Omental fat pad (tissue), 4 donors: ENCODE measurements around the gene RASGEF1C. TPM values are rescaled to one million over a fixed set of nuclear protein-coding genes. Genes with fewer than 3 reads are reported as not detected.

Experiments used
- ATAC-seq: fragments of 150-250 bp; one replicate; pipeline ENCODE4 v1.9.1; 2016; ENCODE audit warnings: mild to moderate bottlenecking, moderate library complexity; ENCODE audit not compliant: low FRiP score
- DNase-seq: peaks from one replicate; pipeline ENCODE4 v3.0.0-alpha.2; 2019; ENCODE audit warnings: low spot score
- total RNA-seq, 4 donors: library from RNA; depleted of rRNA; stranded (reverse); fragments of >200 nt; gene quantifications; one replicate each; pipeline ENCODE4 v1.1.0, GENCODE V29; 2016
- TF ChIP-seq, protein P1 (sequence below), 3 donors: fragments of 450-650 bp; IDR thresholded peaks; one replicate each; pipeline ENCODE4 v1.5.1; 2016 to 2017; ENCODE audit warnings: antibody characterized with exemption in 3 of 3, mild to moderate bottlenecking in 3 of 3, moderate library complexity in 2 of 3

The RASGEF1C gene
- total RNA-seq, 4 donors from 2014 or later = 0.37 to 8.5 TPM; not detected in 2

DNA sequence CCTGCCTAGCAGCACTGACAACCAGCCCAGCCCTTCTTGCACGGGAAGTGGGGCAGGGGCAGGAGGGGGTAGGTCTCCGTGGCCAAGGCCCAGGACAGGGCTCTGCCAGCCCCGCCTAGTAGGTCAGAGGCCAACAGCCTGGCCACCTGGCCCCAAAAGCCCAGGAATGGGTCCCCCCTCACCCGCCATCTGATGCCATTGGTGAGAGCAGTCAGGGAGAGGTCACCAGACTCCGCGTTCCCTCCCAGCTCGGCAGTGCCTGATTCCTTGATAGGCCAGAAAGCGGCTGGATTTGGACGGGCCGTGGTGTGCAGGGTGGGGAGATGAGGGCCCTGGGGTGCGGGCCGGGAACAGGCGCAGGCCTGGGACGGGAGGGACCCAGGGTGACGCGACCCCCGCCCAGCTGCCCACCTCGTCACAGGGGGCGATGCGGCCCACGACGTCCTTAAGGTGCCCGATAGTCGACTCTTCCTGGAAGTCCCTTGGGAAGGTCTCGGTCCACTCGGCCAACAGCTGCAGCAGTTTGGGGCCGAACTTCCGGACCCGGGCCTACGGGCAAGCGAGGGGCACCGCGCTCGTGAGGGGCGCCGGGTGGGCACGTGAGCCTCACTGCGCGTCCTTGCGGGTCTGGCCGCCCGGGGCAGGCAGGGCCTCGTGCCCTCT lies 72.9 kb downstream of the RASGEF1C start:
- TF ChIP-seq, protein P1, sequence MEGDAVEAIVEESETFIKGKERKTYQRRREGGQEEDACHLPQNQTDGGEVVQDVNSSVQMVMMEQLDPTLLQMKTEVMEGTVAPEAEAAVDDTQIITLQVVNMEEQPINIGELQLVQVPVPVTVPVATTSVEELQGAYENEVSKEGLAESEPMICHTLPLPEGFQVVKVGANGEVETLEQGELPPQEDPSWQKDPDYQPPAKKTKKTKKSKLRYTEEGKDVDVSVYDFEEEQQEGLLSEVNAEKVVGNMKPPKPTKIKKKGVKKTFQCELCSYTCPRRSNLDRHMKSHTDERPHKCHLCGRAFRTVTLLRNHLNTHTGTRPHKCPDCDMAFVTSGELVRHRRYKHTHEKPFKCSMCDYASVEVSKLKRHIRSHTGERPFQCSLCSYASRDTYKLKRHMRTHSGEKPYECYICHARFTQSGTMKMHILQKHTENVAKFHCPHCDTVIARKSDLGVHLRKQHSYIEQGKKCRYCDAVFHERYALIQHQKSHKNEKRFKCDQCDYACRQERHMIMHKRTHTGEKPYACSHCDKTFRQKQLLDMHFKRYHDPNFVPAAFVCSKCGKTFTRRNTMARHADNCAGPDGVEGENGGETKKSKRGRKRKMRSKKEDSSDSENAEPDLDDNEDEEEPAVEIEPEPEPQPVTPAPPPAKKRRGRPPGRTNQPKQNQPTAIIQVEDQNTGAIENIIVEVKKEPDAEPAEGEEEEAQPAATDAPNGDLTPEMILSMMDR (IDR thresholded peaks at IDR 0.05) = no peak
- ATAC-seq (no peak), DNase-seq (peak; percentile 4)

DNA sequence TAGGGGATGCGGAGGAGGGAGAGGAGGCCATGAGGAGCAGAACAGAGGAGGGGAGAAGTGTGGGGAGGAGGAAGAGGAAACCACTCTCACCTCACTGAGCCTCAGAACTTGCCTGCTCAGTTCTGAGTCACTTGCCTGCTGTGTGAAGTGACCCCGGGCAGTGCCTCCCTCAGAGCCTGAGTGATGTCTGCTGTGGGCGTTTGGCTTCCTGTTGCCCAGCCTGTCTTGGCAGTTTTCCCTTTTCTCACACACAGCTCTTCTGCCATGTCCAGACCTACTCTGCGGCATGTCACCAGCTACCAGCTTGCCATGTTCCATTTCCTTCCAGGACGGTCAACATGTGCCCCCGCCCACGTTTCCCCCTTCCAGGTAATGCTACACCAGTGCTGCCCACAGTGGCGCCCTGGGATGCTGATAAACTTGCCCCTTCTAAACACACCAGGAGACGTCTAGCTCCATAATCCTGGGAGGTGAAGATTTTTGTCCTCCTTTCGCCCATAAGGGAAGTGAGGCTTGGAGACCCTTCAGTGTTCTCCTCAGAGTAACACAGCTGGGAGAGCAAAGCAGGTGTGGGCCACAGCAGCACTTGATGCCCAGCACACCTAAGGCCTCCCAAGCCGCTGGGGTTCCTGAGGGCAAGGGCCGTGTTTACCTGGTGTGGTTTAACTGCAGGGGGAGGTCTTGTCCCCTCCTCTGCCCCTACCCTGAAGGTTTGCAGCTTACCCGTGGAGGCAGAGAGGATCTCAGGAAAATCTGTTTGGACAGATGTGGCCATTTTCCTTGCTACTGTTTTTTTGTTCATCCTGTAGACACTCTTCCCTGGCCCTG lies 73.7 kb downstream of the RASGEF1C start:
- ATAC-seq = no peak
- DNase-seq = peak; percentile 10
- TF ChIP-seq, protein P1 (IDR thresholded peaks at IDR 0.05) = no peak

DNA sequence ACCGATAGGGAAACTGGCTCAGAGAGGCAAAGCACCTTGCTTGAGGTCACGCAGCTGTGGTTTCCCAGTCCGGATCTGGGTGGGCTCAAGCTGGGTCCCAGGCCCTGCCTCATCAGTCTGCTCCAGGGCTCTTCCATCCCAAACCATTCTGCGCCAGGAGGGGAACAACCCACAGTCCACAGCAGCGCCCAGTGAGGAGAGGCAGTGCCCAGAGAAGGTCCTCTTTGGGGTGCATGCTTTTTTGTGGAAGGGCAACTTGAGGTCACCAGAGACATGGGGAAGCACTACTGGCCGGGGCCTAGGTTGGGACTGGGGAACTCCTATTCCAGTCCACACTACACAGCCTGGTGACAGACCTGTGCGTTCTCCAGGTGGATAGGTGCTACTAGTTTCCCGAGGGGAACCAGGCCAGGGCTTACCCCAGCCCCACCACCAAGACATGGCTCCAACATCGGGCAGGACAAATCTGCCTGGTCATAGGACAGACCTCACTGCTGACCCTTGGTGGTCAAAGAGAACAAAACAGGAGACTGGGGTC lies 75.0 kb downstream of the RASGEF1C start:
- TF ChIP-seq, protein P1 (IDR thresholded peaks at IDR 0.05) = no peak
- no peak for ATAC-seq
- peak; percentile 5 for DNase-seq

DNA sequence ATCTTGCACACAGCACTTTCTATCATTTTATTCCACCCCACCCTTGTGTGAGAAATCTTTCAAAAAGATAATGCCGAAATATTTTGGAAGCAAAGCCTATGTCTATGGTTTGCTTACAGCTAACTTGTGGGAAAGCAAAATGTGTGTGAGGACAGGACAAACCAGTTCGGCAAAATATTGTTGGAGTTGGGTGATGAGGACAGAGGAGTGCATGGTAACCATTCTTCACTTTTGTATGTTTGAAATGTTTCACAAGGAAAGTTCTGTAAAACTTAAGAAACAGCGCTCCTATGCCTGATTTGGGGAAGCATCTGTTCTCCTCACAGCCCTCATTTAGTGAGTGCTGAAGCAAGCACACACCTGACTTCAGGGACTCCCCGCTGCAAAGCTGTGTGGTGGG lies 75.5 kb downstream of the RASGEF1C start:
- ATAC-seq = no peak
- TF ChIP-seq, protein P1 (IDR thresholded peaks at IDR 0.05) = no peak
- DNase-seq = no peak

DNA sequence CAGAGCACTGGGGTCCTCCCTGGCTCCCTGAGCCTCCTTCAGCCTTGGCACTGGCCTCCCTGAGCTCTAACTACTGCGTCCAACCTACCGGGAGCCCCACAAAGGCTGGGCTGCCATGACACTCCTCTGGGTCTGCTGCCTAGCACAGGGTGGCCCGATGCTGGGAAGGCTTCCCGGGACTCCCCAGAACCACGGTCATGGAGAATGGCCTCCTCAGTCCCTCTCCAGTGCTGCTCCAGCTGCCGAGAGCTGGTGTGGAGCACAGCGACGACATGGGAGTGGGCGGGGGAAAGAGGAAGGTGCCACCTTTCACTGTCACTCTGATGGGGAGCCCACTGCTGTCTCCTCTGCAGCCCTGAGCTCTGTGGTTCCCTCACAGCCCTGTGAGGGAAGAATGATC lies 76.0 kb downstream of the RASGEF1C start:
- ATAC-seq = no peak
- DNase-seq = no peak
- TF ChIP-seq, protein P1 (IDR thresholded peaks at IDR 0.05) = no peak

DNA sequence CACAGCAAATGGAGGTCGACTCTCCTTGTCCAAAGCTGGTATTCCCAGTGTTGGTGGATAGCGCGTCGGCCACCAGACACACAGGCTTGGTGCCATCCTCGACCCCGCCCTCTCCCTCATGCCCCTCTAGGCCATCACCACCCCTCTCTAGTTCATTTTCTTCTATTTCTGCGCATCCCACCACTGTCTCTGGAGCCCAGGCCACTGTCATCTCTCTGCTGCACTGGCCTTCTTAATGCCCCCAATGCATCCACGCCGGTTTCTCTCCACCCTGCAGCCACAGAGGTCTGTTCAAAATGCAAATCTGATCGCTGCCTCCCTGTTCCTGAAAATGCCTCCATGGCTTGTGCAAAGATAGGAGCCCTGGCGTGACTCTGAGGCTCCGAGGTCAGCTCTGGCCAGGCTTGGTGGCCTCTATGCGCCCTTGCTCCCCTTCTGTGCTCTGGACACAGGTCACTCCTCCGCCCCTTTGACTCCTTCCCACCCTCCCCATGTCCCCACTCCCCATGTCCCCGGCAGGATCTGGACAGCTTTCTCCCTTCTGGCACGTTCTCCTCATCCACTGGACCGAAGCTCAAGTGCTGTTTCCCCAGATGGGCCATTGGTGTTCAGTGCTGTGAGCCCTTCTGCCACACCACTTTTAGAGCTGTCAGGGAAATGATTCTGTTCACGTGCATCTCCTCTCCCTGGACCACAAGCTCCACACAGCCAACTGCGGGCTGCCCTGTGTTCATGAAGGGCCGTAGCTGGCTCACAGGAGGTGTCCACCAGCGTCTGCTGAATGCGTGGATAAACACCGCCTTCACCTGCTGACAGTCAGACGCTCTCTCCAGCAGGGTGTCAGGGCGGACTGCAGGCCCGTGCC lies 77.9 kb downstream of the RASGEF1C start:
- no peak for ATAC-seq
- TF ChIP-seq, protein P1 (IDR thresholded peaks at IDR 0.05) = no peak
- DNase-seq = peak; percentile 8
